ENCODE results near the gene MAP2K5. TPM values are rescaled to one million over a fixed set of nuclear protein-coding genes. Genes with fewer than 3 reads are reported as not detected.

MAP2K5 gene
- total RNA-seq, 1 experiment from 2014 or later: 22.2 TPM

DNA sequence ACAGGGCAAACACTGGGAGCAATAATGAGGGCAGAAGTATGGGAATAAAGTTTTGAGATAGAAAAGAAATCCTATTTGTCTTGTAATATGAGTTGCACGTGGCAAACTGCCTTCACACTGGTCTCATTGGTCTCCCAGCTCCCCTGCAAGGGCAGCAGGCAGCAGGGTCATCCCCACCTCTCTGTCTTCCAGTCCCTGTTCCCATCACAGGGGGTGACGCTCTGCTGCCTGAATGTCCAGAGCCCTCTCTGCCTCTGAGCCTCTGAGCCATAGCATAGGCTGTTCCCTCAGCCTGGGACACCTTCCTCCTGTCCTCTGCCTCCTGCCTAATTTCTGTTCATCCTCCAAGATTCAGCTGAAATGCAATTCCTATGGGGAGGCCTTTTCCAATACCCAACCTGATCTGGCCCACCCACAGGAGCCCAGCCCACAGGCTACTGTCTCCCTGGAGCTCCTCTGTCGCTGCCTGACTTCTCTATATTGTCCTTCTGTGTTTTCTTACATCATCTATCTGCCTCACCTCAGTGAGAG, 270.7 kb downstream of the MAP2K5 start:
- Mint-ChIP-seq H3K4me3 (ENCODE audit: low read depth, unreplicated experiment) (no peak overlapping the region), H3K27me3 (ENCODE audit: unreplicated experiment) (peaks cover 23% of the 10 kb centered on the region), H3K4me1 (ENCODE audit: low read depth, unreplicated experiment) (no peaks in the 10 kb centered on the region), H3K27ac (ENCODE audit: unreplicated experiment) (no peak overlapping the region), H3K36me3 (ENCODE audit: insufficient read depth, unreplicated experiment) (peaks cover 5% of the 10 kb centered on the region), H3K9me3 (ENCODE audit: low read depth, unreplicated experiment) (no peaks in the 10 kb centered on the region)
- TF ChIP-seq, protein P1, sequence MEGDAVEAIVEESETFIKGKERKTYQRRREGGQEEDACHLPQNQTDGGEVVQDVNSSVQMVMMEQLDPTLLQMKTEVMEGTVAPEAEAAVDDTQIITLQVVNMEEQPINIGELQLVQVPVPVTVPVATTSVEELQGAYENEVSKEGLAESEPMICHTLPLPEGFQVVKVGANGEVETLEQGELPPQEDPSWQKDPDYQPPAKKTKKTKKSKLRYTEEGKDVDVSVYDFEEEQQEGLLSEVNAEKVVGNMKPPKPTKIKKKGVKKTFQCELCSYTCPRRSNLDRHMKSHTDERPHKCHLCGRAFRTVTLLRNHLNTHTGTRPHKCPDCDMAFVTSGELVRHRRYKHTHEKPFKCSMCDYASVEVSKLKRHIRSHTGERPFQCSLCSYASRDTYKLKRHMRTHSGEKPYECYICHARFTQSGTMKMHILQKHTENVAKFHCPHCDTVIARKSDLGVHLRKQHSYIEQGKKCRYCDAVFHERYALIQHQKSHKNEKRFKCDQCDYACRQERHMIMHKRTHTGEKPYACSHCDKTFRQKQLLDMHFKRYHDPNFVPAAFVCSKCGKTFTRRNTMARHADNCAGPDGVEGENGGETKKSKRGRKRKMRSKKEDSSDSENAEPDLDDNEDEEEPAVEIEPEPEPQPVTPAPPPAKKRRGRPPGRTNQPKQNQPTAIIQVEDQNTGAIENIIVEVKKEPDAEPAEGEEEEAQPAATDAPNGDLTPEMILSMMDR (IDR thresholded peaks at IDR 0.05; ENCODE audit: unreplicated experiment): no peak
- CTCF ChIA-PET: no interaction called here
- no TSS peak for BruUV-seq (replicated peaks)
- DNase-seq: no peak
- intact Hi-C loops (cut with micrococcal nuclease; ENCODE audit: unreplicated experiment): no loop called here

DNA sequence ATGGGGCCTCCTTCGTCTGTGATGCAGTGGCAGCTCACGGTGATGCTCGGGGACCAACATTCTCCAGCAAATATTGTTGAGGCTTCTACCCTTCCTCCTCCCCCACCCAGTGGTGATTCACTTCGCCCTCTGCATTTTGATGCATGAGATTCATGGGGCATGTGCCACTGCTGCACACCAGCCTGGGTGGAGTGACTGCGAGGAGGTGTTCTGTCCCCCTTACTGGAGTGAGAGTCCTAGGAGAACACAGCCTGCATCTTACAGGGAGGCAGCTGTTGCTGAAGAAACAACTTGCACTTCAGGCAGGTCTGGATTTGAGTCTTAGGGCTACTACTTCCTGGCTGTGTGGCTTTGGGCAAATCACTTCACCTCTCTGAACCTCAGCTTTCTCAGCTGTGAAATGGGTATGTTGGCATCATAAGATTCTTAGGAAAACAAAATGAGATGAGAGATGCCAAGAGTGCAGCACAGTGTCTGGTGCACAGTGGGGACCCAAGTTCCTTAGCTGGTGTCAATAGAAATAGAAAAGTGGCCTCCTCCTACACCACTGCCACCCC, 272.6 kb downstream of the MAP2K5 start:
- no peak overlapping the region for H3K27ac Mint-ChIP-seq (ENCODE audit: unreplicated experiment)
- CTCF ChIA-PET: interaction anchor here (0.5 to 0.6 kb wide), 2 partner anchors 26 to 216 kb away, joined by 3 read pairs; no protein-coding TSS in a partner anchor
- intact Hi-C loops (cut with micrococcal nuclease; ENCODE audit: unreplicated experiment): no loop called here
- H3K4me3 Mint-ChIP-seq (ENCODE audit: low read depth, unreplicated experiment): no peak overlapping the region
- TF ChIP-seq, protein P1 (IDR thresholded peaks at IDR 0.05; ENCODE audit: unreplicated experiment): no peak
- BruUV-seq (replicated peaks): no TSS peak
- H3K4me1 Mint-ChIP-seq (ENCODE audit: low read depth, unreplicated experiment): no peaks in the 10 kb centered on the region
- peaks cover 42% of the 10 kb centered on the region for H3K27me3 Mint-ChIP-seq (ENCODE audit: unreplicated experiment)
- no peaks in the 10 kb centered on the region for H3K9me3 Mint-ChIP-seq (ENCODE audit: low read depth, unreplicated experiment)
- DNase-seq: no peak
- peaks cover 5% of the 10 kb centered on the region for H3K36me3 Mint-ChIP-seq (ENCODE audit: insufficient read depth, unreplicated experiment)

DNA sequence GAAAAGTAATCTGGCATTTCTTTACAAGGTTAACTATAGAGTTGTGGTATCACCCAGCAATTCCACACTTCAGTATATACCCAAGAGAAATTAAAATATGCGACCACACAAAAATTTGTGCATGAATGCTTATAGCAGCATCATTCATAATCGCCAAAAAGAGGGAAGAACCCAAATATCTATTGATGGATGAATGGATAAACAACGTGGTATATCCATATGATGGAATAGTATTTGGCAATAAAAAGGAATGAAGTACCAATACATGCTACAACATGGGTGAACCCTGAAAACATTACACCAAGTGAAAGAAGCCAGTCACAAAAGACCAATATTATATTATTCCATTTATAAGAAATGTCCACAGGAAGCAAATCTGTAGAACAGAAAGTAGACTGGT, 274.2 kb downstream of the MAP2K5 start:
- intact Hi-C loops (cut with micrococcal nuclease; ENCODE audit: unreplicated experiment): no loop called here
- peaks cover 58% of the 10 kb centered on the region for H3K27me3 Mint-ChIP-seq (ENCODE audit: unreplicated experiment)
- CTCF ChIA-PET: no interaction called here

DNA sequence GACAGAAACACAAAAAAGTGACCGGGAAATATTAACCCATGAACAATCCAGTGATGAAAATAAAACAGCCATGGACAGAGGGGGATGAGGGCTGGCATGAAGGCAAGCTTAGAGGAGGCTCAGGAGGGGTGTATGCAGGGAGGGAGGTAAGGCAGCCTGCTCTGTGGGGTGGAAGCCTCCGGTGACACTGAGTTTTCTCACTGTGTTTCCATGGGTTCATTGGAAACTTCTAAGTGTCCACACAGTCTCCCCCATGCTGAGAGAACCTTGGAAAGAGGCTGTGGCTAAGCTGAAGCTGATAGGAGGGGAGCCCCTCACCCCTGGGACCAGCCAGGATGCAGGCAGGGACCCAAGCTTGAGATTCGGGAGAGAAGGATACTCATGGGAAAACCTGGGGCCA, 276.0 kb downstream of the MAP2K5 start:
- Mint-ChIP-seq H3K4me3 (ENCODE audit: low read depth, unreplicated experiment) (no peak overlapping the region), H3K27me3 (ENCODE audit: unreplicated experiment) (peaks cover 76% of the 10 kb centered on the region), H3K9me3 (ENCODE audit: low read depth, unreplicated experiment) (no peaks in the 10 kb centered on the region), H3K36me3 (ENCODE audit: insufficient read depth, unreplicated experiment) (peaks cover 15% of the 10 kb centered on the region), H3K4me1 (ENCODE audit: low read depth, unreplicated experiment) (peaks cover 3% of the 10 kb centered on the region), H3K27ac (ENCODE audit: unreplicated experiment) (no peak overlapping the region)
- DNase-seq: no peak
- no TSS peak for BruUV-seq (replicated peaks)
- CTCF ChIA-PET: interaction anchor here (0.6 kb wide), 1 partner anchor 727 kb away, joined by 3 read pairs; no protein-coding TSS in a partner anchor
- intact Hi-C loops (cut with micrococcal nuclease; ENCODE audit: unreplicated experiment): no loop called here
- TF ChIP-seq, protein P1 (IDR thresholded peaks at IDR 0.05; ENCODE audit: unreplicated experiment): no peak

More for the DNA sequence above, 274.2 kb downstream of the MAP2K5 start:
- no peaks in the 10 kb centered on the region for H3K4me1 Mint-ChIP-seq (ENCODE audit: low read depth, unreplicated experiment)
- TF ChIP-seq, protein P1 (IDR thresholded peaks at IDR 0.05; ENCODE audit: unreplicated experiment): no peak
- no peak for DNase-seq
- BruUV-seq (replicated peaks): no TSS peak
- no peaks in the 10 kb centered on the region for H3K9me3 Mint-ChIP-seq (ENCODE audit: low read depth, unreplicated experiment)
- peaks cover 8% of the 10 kb centered on the region for H3K36me3 Mint-ChIP-seq (ENCODE audit: insufficient read depth, unreplicated experiment)
- no peak overlapping the region for H3K27ac Mint-ChIP-seq (ENCODE audit: unreplicated experiment)
- H3K4me3 Mint-ChIP-seq (ENCODE audit: low read depth, unreplicated experiment): no peak overlapping the region

All from Calu3 (cell line).